GM21737 (cell line): Measurements from ENCODE around the gene MED12L.

Experiments used
- ATAC-seq: cut with Tn5 transposase; IDR thresholded peaks from one replicate; pipeline ENCODE4 v1.9.1; 2021; ENCODE audit warnings: mild to moderate bottlenecking, moderate library complexity; ENCODE audit not compliant: unreplicated experiment

MED12L gene

GRCh38 chr3:151437906-151438305, 352.4 kb downstream of the MED12L start:
- ATAC-seq = no peak

GRCh38 chr3:151439652-151440125, 354.2 kb downstream of the MED12L start:
- no peak for ATAC-seq

- no peak for ATAC-seq
These were observed 355.5 kb downstream of the MED12L start for GRCh38 chr3:151440940-151441339.

- no peak for ATAC-seq
These were observed 358.1 kb downstream of the MED12L start for GRCh38 chr3:151443583-151443982.

GRCh38 chr3:151445273-151446001, 360.0 kb downstream of the MED12L start:
- no peak for ATAC-seq

- no peak for ATAC-seq
These were observed 360.5 kb downstream of the MED12L start for GRCh38 chr3:151446002-151446340.

GRCh38 chr3:151452368-151452767, 366.9 kb downstream of the MED12L start:
- no peak for ATAC-seq

- no peak for ATAC-seq
These were observed 367.4 kb downstream of the MED12L start for GRCh38 chr3:151452841-151453240.

GRCh38 chr3:151456065-151456464, 370.6 kb downstream of the MED12L start:
- no peak for ATAC-seq

- ATAC-seq = no peak
These were observed 373.9 kb downstream of the MED12L start for GRCh38 chr3:151459358-151459757.

- ATAC-seq = no peak
These were observed 374.8 kb downstream of the MED12L start for GRCh38 chr3:151460228-151460627.

GRCh38 chr3:151460774-151461450, 375.4 kb downstream of the MED12L start, which contains the start of gene IGSF10:
Gene IGSF10, minus strand, starts transcription at chr3:151461061. Its CDS starts 2,352 bp downstream, at chr3:151458709.
- ATAC-seq = no peak

- no peak for ATAC-seq
These were observed 376.9 kb downstream of the MED12L start for GRCh38 chr3:151462278-151462780.

GRCh38 chr3:151462991-151463390, 377.5 kb downstream of the MED12L start:
- ATAC-seq = no peak

GRCh38 chr3:151467069-151467468, 381.6 kb downstream of the MED12L start:
- no peak for ATAC-seq

GRCh38 chr3:151468284-151468917, 382.9 kb downstream of the MED12L start:
- ATAC-seq = no peak

GRCh38 chr3:151476344-151477018, 391.0 kb downstream of the MED12L start:
- no peak for ATAC-seq

- ATAC-seq = no peak
These were observed 392.3 kb downstream of the MED12L start for GRCh38 chr3:151477591-151478334.

GRCh38 chr3:151478335-151478697, 392.9 kb downstream of the MED12L start:
- no peak for ATAC-seq

GRCh38 chr3:151479452-151479851, 394.0 kb downstream of the MED12L start:
- ATAC-seq = no peak
